ENCODE data around the gene VCX3B.
"Not testable (repeated sequence)": the region's sequence is repeated elsewhere in the genome, so short reads cannot be mapped to it uniquely, and the experiment has no call there.

The VCX3B gene

GRCh38 chrX:8495036-8495435 lies 30.4 kb downstream of the VCX3B start:
- H3K4me1 ChIP-seq (ENCODE audit: insufficient read depth, low read length); H3K36me3 ChIP-seq (ENCODE audit: insufficient read depth, low read length); H3K27me3 ChIP-seq (ENCODE audit: insufficient read depth, low read length); H3K4me3 ChIP-seq (ENCODE audit: low read length); H3K9me3 ChIP-seq (ENCODE audit: low read length); H2AFZ ChIP-seq (ENCODE audit: low read depth, low read length): not testable (repeated sequence)

GRCh38 chrX:8500203-8500602 lies 35.6 kb downstream of the VCX3B start:
- Histone ChIP-seq H2AFZ (ENCODE audit: low read depth, low read length) (no peak overlapping the region), H3K36me3 (ENCODE audit: insufficient read depth, low read length) (no peaks in the 10 kb centered on the region), H3K4me3 (ENCODE audit: low read length) (no peak overlapping the region), H3K27me3 (ENCODE audit: insufficient read depth, low read length) (no peaks in the 10 kb centered on the region), H3K9me3 (ENCODE audit: low read length) (no peaks in the 10 kb centered on the region), H3K4me1 (ENCODE audit: insufficient read depth, low read length) (no peaks in the 10 kb centered on the region)

- H3K4me3 ChIP-seq (ENCODE audit: low read length); H3K4me1 ChIP-seq (ENCODE audit: insufficient read depth, low read length); H2AFZ ChIP-seq (ENCODE audit: low read depth, low read length); H3K27me3 ChIP-seq (ENCODE audit: insufficient read depth, low read length); H3K9me3 ChIP-seq (ENCODE audit: low read length); H3K36me3 ChIP-seq (ENCODE audit: insufficient read depth, low read length): not testable (repeated sequence)
Measured at GRCh38 chrX:8502101-8502500, 37.5 kb downstream of the VCX3B start.

GRCh38 chrX:8504451-8504850 lies 39.8 kb downstream of the VCX3B start:
- Histone ChIP-seq H3K9me3 (ENCODE audit: low read length) (no peaks in the 10 kb centered on the region), H2AFZ (ENCODE audit: low read depth, low read length) (no peak overlapping the region), H3K36me3 (ENCODE audit: insufficient read depth, low read length) (no peaks in the 10 kb centered on the region), H3K27me3 (ENCODE audit: insufficient read depth, low read length) (no peaks in the 10 kb centered on the region), H3K4me3 (ENCODE audit: low read length) (no peak overlapping the region), H3K4me1 (ENCODE audit: insufficient read depth, low read length) (no peaks in the 10 kb centered on the region)
